ENCODE results near the gene RETSAT.

Gene RETSAT

DNA sequence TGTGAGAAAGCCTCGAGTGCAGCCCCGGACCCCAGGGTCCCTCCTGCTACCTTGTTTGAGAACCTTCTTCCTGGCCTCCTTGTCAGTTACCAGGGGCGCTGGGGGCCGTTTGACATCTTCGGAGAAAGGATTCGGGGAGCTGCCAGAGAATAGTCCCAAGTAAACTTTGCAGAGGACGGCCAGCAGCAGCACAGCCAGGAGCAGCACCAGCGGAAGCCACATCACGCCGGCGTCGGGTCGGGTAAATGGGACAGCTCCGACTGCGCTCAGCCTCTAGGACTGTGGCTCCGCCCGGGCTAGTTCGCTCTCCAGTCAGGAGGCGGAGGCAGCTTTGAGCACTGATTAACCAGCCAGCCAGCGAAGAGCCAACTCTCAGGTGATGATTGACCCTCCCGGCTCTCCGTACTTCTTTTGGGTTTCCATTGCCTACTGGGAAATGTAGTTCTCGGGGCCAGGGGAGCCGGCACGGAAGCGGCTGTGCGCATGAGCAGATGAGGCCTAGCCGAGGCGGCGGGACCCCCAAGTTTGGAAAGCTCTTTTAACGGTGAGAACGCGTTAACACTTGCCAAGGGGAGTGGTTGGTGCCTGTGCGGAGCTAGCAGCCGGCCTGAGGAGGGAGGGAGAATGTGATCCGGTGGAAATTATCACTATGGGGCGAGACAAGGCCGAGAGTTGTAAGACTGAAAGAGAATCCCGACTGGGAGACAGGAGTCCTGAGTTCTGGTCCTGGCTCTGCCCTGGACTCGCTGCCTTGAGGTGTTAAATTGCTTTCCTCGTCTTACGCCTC is at the start of gene RETSAT, which contains the start of gene ELMOD3:
TSS of gene RETSAT (minus strand) at position 243 of the 787 bp plus-strand sequence. CDS start at position 222, 21 bp downstream.
TSS of gene ELMOD3 (plus strand) at position 484 of the 787 bp plus-strand sequence. CDS start 2,430 bp downstream, outside the sequence.
- Mint-ChIP-seq H3K27me3 (no peaks in the 10 kb centered on the region), H3K36me3 (peaks cover 15% of the 10 kb centered on the region), H3K4me3 (peak within 1 kb of the TSS; percentile 100), H3K27ac (peak within 1 kb of the TSS; percentile 99), H3K4me1 (ENCODE audit: low read depth) (peaks cover 50% of the 10 kb centered on the region), H3K9me3 (ENCODE audit: low read depth) (no peaks in the 10 kb centered on the region)

DNA sequence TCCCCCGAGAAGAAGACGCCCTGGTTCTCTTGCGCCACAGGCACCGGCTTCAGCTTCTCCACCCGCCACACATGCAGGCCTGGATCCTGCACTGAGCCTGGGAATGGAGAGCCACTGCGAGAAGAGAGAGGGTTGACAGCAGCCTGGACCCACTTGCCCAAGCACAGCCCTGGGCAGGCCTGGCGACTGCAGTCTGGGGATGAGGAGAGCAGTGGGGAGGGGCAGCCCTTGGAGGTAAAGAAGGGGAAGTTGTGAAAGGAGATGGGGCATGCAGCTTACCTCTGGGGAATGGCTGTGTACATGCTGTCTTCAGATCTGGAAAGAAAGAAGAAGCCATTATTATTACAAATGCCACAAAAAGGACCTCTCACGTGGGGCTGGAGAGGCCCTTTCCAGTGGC is 47.5 kb upstream of the RETSAT start:
- peaks cover 18% of the 10 kb centered on the region for H3K4me1 Mint-ChIP-seq (ENCODE audit: low read depth)
- no peak overlapping the region for H3K27ac Mint-ChIP-seq
- H3K4me3 Mint-ChIP-seq, result no peak overlapping the region
- H3K9me3 Mint-ChIP-seq (ENCODE audit: low read depth), result no peaks in the 10 kb centered on the region
- H3K36me3 Mint-ChIP-seq, result peaks cover 4% of the 10 kb centered on the region
- H3K27me3 Mint-ChIP-seq, result no peaks in the 10 kb centered on the region

DNA sequence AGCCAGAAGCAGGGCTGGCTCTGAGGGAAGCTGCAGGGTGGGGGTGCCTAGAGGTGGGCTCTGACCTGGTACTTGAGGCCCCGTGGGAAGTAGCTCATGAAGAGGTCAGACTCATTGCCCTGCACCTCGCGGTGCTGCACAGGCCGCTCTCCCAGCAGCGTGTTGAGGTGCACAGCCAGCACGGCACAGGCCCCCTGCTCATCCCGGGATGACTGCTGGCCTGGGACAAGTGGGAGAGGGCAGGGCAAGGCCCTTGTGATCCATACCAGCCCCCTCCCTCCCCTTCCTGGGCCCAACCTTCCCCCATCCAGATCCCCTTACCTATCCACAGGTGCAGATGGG is 47.1 kb upstream of the RETSAT start:
- H3K4me3 Mint-ChIP-seq, result no peak overlapping the region
- H3K36me3 Mint-ChIP-seq, result peaks cover 4% of the 10 kb centered on the region
- no peaks in the 10 kb centered on the region for H3K27me3 Mint-ChIP-seq
- H3K9me3 Mint-ChIP-seq (ENCODE audit: low read depth), result no peaks in the 10 kb centered on the region
- peaks cover 16% of the 10 kb centered on the region for H3K4me1 Mint-ChIP-seq (ENCODE audit: low read depth)
- H3K27ac Mint-ChIP-seq, result no peak overlapping the region

DNA sequence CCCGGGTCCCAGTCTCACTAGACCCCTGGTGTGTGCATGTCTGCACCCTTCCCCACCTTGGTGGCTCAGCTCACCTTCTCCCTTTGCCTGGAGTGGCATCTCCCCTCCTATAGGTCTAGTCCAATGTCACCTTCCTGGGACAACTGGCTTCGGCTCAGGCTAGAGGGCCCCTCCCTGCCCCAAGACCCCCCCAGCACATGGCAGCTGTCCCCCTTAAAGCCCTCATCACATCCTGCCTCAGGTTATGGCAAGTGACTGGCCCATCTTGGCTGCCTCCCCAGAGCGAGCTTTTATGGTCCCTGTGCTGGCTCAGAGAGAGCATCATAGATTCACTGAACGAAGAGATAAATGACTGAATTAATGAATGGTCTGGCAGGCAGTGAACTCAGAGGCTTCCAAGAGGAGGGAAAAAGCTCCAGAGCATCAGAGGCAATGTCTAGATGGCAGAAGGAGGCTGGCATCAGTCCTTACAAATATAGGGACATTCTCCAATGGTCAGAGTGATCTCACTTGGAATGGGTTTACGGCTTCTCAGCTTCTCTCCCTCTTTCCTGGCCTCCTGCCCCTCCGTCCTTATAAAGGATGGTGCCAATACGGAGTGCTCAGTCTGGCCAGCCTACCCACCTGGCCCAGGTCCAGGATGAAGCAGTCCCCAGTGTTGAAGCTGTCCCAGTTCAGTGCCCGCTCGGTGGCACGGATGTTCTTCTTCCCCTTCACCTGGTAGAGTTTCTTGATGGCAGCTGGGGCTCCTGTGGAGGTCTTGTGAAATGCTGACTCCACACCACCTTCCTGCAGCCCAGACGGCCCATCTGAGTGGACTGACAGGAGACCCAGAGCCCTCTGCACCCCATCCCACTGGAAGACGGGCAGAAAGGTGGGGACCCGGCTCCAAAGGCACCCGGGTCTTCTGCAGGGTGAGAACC is 46.5 kb upstream of the RETSAT start:
- Mint-ChIP-seq H3K27me3 (no peaks in the 10 kb centered on the region), H3K27ac (no peak overlapping the region), H3K4me1 (ENCODE audit: low read depth) (peaks cover 10% of the 10 kb centered on the region), H3K36me3 (peaks cover 4% of the 10 kb centered on the region), H3K9me3 (ENCODE audit: low read depth) (no peaks in the 10 kb centered on the region), H3K4me3 (no peak overlapping the region)

DNA sequence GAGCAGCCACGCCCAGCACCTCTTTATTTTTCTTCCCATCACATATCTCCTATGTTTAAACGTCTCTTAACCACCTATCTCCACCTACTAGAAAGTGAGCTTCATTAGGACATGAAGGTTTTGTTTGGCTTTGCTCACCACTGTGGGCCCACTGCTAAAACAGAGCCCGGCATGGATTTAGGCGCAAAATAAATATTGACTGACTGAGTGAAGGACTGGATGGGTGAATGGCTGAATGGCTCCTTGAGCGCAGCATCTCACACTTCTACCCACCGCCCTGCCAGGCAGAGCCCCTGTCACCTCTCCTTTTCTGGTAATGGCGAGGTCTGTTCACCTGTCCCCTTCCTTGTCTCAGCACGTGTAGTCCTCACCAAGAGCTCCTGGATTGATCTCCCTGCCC is 45.7 kb upstream of the RETSAT start:
- no peaks in the 10 kb centered on the region for H3K9me3 Mint-ChIP-seq (ENCODE audit: low read depth)
- no peak overlapping the region for H3K4me3 Mint-ChIP-seq
- no peaks in the 10 kb centered on the region for H3K27me3 Mint-ChIP-seq
- H3K27ac Mint-ChIP-seq, result no peak overlapping the region
- H3K4me1 Mint-ChIP-seq (ENCODE audit: low read depth), result peaks cover 2% of the 10 kb centered on the region
- H3K36me3 Mint-ChIP-seq, result peaks cover 4% of the 10 kb centered on the region

DNA sequence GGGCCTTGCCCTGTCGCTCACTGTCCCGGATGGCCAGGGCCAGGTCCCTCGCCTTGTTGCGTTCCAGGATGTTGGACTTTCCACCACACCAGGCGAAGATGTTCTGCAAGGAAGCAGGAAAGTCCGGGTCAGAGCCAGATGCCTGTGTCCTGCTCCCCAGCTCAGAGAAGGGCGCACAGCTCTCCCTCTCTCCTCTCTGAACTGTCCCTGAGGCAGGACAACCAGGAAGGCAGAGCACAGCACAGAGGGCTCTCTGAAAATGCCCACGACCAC is 44.8 kb upstream of the RETSAT start:
- Mint-ChIP-seq H3K4me3 (no peak overlapping the region), H3K27ac (no peak overlapping the region), H3K36me3 (peaks cover 4% of the 10 kb centered on the region)

DNA sequence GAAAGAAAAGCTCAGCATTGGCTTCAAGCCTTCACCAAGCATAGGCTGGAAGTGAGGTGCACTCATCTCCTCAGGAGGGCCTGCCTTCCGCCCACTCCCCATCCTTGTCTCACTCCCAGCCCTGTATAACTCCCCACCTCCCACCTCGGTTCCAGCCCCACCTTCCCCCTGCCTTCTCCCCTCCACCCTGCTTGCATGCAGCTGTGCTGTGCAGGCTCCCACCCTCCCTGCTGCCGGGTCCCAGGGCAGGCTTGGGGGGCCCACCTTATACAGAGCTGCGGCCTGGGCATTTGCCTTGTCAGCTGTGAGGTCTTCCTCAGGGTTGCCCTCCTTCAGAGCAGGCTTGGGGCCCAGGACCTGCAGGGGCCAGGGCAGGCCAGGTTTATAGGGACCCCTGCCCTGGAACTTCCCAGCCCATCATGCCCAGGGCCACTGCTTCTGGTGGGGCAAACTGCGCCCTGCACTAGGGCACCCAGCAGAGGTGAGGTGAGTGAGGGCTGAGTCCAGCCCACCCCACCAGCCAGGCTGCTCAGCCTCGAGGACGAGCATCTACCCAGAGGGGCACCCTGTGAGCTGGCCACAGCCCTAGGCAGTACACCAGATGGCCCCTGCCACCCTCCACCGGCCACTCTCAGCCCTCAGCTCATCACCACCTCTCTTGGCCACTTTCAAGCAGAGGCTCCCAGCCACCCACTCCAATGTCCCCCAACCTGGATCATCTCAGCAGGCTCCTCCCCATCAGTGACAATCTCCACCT is 44.3 kb upstream of the RETSAT start:
- Mint-ChIP-seq H3K36me3 (peaks cover 4% of the 10 kb centered on the region), H3K4me3 (no peak overlapping the region), H3K4me1 (ENCODE audit: low read depth) (no peaks in the 10 kb centered on the region), H3K27me3 (no peaks in the 10 kb centered on the region), H3K27ac (no peak overlapping the region), H3K9me3 (ENCODE audit: low read depth) (no peaks in the 10 kb centered on the region)

More for the DNA sequence above, 44.8 kb upstream of the RETSAT start:
- Mint-ChIP-seq H3K4me1 (ENCODE audit: low read depth) (no peaks in the 10 kb centered on the region), H3K9me3 (ENCODE audit: low read depth) (no peaks in the 10 kb centered on the region), H3K27me3 (no peaks in the 10 kb centered on the region)

DNA sequence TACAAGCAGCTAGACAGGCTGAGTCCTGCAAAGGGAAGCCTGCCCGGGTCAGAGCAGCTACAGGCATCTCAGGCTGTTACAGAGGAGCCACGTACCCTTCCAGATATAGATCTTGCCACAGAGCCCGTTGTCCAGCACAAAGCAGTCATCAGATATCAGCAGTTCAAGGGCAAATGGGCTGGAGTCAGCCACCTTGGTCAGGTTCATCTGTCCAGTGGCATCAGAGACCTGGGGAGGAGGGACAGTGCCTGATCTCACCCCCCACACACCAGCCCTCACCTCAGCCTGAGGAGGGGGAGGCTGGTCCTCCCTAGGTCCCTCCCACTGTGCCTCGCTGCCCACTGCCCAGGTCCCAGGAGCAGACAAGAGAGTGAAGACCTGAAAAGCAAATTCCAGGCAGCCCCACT is 43.6 kb upstream of the RETSAT start:
- Mint-ChIP-seq H3K4me1 (ENCODE audit: low read depth) (no peaks in the 10 kb centered on the region), H3K9me3 (ENCODE audit: low read depth) (no peaks in the 10 kb centered on the region), H3K36me3 (peaks cover 2% of the 10 kb centered on the region), H3K4me3 (no peak overlapping the region), H3K27ac (no peak overlapping the region), H3K27me3 (no peaks in the 10 kb centered on the region)

DNA sequence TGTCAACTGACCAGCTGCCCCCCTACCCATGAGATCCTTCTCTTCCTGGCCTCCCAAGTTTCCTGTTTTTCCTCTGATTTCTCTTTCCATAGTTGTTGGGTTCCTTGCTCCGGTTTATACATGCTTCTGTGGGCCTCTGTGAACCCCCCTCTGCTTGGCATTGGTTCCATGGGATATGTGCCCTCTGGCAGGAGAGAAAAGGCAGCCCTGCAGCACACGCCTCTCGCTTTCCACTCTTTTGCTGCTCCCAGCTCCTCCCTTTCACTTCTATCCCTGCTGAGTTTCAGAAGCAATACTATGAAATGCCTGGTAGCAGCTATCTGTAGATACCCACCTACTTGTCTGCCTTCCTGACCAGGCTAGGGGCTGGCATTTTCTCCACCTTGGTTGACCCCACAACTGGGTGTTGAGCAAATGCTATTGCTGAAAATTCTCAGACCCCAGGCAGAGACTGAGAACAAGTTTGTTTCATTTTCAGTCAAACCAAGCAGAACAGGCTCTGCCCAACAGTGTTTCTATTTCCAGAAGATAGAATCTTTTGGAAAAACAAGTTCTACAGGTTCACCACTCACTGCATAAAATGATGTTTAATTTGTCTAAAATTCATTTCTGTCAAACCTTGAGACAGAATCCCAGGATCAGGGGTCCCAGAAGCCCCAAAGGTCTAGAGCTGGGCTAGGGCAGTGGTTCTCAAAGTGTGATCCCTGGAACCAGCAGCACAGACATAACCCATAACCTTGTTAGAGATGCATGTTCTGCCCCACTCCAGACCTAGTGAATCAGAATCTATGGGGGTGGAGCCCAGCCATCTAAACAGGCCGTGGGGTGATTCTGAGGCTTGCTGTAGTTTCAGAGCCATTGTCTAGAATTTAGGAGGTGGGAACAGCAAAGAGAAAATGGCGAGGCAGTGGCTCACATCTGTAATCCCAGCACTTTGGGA is 42.5 kb upstream of the RETSAT start:
- no peaks in the 10 kb centered on the region for H3K36me3 Mint-ChIP-seq
- no peaks in the 10 kb centered on the region for H3K27me3 Mint-ChIP-seq
- H3K27ac Mint-ChIP-seq, result no peak overlapping the region
- H3K4me3 Mint-ChIP-seq, result no peak overlapping the region
- no peaks in the 10 kb centered on the region for H3K9me3 Mint-ChIP-seq (ENCODE audit: low read depth)
- H3K4me1 Mint-ChIP-seq (ENCODE audit: low read depth), result peaks cover 2% of the 10 kb centered on the region

DNA sequence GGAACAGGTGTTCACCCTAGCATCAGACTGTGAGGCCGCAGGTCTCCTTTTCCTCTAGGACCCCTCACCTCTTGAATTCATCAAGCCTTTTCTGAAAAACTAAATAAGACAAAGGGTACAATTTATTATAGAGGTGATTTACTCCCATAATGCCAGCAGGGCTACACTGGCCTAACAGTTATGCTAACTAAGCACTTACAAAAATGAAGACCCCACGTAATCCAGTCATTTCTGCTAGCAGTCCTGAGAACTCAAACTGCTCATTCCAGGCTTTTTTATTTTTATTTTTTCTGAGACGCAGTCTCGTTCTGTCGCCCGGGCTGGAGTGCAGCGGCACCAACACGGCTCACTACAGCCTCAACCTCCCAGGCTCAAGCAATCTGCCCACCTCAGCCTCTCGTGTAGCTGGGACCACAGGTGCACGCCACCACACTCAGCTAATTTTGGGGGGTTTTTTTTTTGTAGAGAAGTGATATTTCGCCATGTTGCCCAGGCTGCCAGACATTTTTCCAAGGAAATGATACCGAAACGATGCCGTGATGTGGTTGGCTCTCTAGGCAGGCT is 41.7 kb upstream of the RETSAT start:
- H3K27me3 Mint-ChIP-seq, result no peaks in the 10 kb centered on the region
- peaks cover 2% of the 10 kb centered on the region for H3K4me1 Mint-ChIP-seq (ENCODE audit: low read depth)
- H3K4me3 Mint-ChIP-seq, result no peak overlapping the region
- H3K27ac Mint-ChIP-seq, result no peak overlapping the region
- H3K36me3 Mint-ChIP-seq, result no peaks in the 10 kb centered on the region
- no peaks in the 10 kb centered on the region for H3K9me3 Mint-ChIP-seq (ENCODE audit: low read depth)

DNA sequence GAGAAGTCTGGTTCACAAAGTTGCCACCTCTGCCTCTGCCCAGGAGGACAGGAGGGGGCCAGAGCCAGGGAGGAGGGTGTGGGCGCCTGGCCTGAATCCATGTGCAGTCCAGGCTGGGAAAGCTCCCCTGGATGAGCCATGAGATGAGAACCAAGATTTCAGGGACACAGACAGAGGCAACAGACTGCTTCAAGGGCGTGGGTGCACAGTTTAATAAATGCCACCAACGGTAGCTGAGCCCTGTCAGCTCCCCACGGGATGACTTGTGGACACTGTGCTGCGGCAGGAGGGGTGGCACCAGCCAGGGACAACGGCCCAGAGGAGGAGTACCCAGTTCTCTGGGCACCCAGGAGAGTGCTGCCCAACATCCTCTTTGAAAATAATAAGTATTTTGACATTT is 40.6 kb upstream of the RETSAT start:
- Mint-ChIP-seq H3K27ac (no peak overlapping the region), H3K27me3 (no peaks in the 10 kb centered on the region), H3K4me1 (ENCODE audit: low read depth) (peaks cover 2% of the 10 kb centered on the region), H3K9me3 (ENCODE audit: low read depth) (no peaks in the 10 kb centered on the region), H3K36me3 (no peaks in the 10 kb centered on the region), H3K4me3 (no peak overlapping the region)

DNA sequence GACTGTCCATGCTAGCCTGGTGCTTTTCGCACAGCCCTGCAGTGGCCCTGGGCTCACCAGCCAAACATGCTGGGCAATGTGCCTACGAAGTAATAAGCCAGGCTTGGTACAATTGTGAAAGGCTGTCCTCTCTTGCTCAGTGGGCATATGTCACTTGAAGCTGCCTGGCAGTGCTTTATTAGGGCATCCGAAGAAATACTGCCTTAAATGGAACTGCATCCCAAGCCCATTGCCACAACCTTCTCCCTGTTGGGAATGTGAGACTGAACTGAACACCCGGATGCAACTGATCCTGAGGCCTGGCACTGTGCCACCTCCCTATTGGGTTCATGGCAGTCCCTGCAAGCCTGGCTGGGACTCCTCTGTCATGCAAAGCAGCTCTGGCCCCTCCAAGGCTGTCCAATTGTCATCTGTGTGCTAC is 39.9 kb upstream of the RETSAT start:
- Mint-ChIP-seq H3K27me3 (no peaks in the 10 kb centered on the region), H3K4me3 (no peak overlapping the region), H3K27ac (no peak overlapping the region), H3K36me3 (no peaks in the 10 kb centered on the region), H3K4me1 (ENCODE audit: low read depth) (peaks cover 2% of the 10 kb centered on the region), H3K9me3 (ENCODE audit: low read depth) (no peaks in the 10 kb centered on the region)

DNA sequence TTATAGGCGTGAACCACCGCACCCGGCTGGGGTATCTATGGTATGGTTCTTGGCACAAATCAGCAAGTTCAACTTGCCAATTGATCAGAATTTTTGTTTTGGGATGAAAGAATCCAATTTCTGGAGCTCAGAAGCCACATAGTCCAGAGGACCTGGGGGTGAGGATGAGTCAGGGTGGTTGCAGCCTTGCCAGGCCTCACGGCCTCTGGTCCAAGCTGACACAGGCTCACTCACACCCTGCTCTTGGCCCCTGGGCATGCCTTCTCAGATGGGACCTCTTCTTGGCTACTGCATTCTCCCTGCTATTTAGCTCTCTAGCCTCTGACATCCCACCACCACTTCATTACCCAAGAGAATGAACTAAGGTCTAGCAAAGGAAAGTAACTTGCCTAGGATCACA is 39.5 kb upstream of the RETSAT start:
- H3K9me3 Mint-ChIP-seq (ENCODE audit: low read depth), result no peaks in the 10 kb centered on the region
- H3K4me3 Mint-ChIP-seq, result no peak overlapping the region
- H3K27me3 Mint-ChIP-seq, result no peaks in the 10 kb centered on the region
- H3K4me1 Mint-ChIP-seq (ENCODE audit: low read depth), result peaks cover 2% of the 10 kb centered on the region
- H3K36me3 Mint-ChIP-seq, result no peaks in the 10 kb centered on the region
- H3K27ac Mint-ChIP-seq, result no peak overlapping the region
